Ovary (tissue), 9 donors: ENCODE results near the gene CYP4V2. TPM values are rescaled to one million over a fixed set of nuclear protein-coding genes. Genes with fewer than 3 reads are reported as not detected.

Experiments
- DNase-seq, 5 donors: peaks; one replicate each; pipeline ENCODE4 v3.0.0-alpha.2; 2019 to 2020
- H3K27ac ChIP-seq, 2 donors: fragments of 200-600 bp; one replicate each; pipeline versions ENCODE4 v1.5.1 to v1.8.0; 2019 to 2022
- H3K27me3 ChIP-seq: fragments of 200-600 bp; one replicate; pipeline ENCODE4 v1.8.0; 2022
- H3K36me3 ChIP-seq: fragments of 200-600 bp; sonication (generic); one replicate; pipeline ENCODE4 v1.5.1; 2019
- H3K4me1 ChIP-seq: one replicate; pipeline ENCODE4 v1.8.1; 2013; ENCODE audit warnings: mild to moderate bottlenecking, moderate library complexity; ENCODE audit not compliant: insufficient read depth
- H3K4me3 ChIP-seq: fragments of 200-600 bp; sonication (generic); one replicate; pipeline ENCODE4 v1.5.1; 2017
- H3K9me3 ChIP-seq, 2 donors: fragments of 200-600 bp in 1 of 2; sonication (generic) in 1 of 2; one replicate each; pipeline versions ENCODE4 v1.5.1 to v1.8.1; 2013 to 2019; ENCODE audit warnings: mild to moderate bottlenecking in 1 of 2, moderate library complexity in 1 of 2
- EP300 ChIP-seq: sonication (generic); formaldehyde crosslinking; IDR thresholded peaks from one replicate; pipeline ENCODE4 v1.6.1; 2017; ENCODE audit warnings: antibody characterized with exemption
- POLR2A ChIP-seq: fragments of 450-650 bp; IDR thresholded peaks from one replicate; pipeline ENCODE4 v1.6.1; 2017; ENCODE audit warnings: antibody characterized with exemption, mild to moderate bottlenecking, moderate library complexity
- WGBS, 3 donors: extraction: QIAGEN DNeasy Blood & Tissue Kit in 1 of 3; methylation state at CpG; one replicate each; pipeline versions ENCODE4 v1.1.5 to v1.1.7; 2013 to 2017; 5-methylcytosine and 5-hydroxymethylcytosine counted together
- intact Hi-C, 4 donors: fragments of 100-400 bp; cut with DNase I; formaldehyde crosslinking; loops; one replicate each; pipeline versions ENCODE4 v1.11.0 to v1.15.1; 2022 to 2023
- polyA plus RNA-seq, 2 donors: library from polyadenylated mRNA; stranded (reverse); fragments of 200-250 nt in 1 of 2; fragments of 350-450 nt in 1 of 2; fragmentation: Illumina TruSeq in 1 of 2; extraction: RNeasy Lipid Tissue Mini Kit (QIAGEN cat#74804) in 1 of 2; gene quantifications; one replicate each; pipeline ENCODE4 v1.2.3, GENCODE V29; 2013 to 2014
- total RNA-seq, 7 donors: library from RNA; depleted of rRNA in 2 of 7; stranded (reverse); fragments of >200 nt in 2 of 7; fragmentation: NEBNext Ultra II Directional in 3 of 7; extraction: Animal tissue kit (Norgen Biotek cat#: 25700) in 3 of 7; gene quantifications; one replicate each; pipeline versions ENCODE4 v1.1.0 to v1.2.4, GENCODE V29; 2016 to 2023
- TF ChIP-seq, protein P1 (sequence below), 3 donors: fragments of 450-650 bp in 2 of 3; fragments of 200-600 bp in 1 of 3; IDR thresholded peaks; one replicate each; pipeline versions ENCODE4 v1.5.1 to v1.8.0; 2016 to 2022; ENCODE audit warnings: antibody characterized with exemption in 3 of 3, mild to moderate bottlenecking in 1 of 3
- donor health status: DM: no; HTN: no; CAD: no; lungs with moderate emphysema.
- donor health status: DM: no; HTN: no; CAD: no.
- donor health status: Bipolar disorder and iron deficiency.
- donor health status: DM: yes; HTN: yes; CAD: no.
- donor health status: DM: no; HTN: no; CAD: no.
- donor health status: DM: yes; HTN: yes; CAD: no.

The CYP4V2 gene
- total and polyA plus RNA-seq, 9 donors = 8.5 to 35.3 (median 17.9) TPM

DNA sequence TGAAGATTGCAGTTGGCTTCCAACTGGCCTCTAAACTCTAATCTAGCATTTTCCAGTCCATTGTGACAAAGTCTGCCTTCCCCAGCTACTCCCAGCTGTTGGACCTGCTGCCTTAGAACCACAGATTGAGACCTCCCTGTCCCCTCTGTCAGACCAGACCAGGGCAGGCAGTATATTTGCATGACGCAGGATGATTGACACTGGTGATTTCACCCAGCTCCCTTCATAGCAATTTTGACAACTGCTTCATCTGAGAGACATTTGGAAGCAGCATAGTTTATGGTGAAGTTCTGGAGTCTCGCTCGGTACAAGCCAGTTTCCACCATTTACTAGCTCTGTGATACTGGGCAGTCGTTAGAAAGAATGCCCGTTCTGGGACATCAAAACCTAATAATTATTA is 2.5 kb downstream of the CYP4V2 start:
- no peak overlapping the region for H3K4me3 ChIP-seq
- intact Hi-C loops = loop anchor here in 2 of 4 donors (5.0 to 10.0 kb wide), 2 partner anchors 42 to 49 kb away; no protein-coding TSS in a partner anchor
- H3K9me3 ChIP-seq = no peaks in the 10 kb centered on the region
- H3K27ac ChIP-seq = no peak overlapping the region
- no peak for DNase-seq
- peaks cover 6% of the 10 kb centered on the region for H3K4me1 ChIP-seq
- TF ChIP-seq EP300 (no peak), POLR2A (no peak)
- TF ChIP-seq, protein P1, sequence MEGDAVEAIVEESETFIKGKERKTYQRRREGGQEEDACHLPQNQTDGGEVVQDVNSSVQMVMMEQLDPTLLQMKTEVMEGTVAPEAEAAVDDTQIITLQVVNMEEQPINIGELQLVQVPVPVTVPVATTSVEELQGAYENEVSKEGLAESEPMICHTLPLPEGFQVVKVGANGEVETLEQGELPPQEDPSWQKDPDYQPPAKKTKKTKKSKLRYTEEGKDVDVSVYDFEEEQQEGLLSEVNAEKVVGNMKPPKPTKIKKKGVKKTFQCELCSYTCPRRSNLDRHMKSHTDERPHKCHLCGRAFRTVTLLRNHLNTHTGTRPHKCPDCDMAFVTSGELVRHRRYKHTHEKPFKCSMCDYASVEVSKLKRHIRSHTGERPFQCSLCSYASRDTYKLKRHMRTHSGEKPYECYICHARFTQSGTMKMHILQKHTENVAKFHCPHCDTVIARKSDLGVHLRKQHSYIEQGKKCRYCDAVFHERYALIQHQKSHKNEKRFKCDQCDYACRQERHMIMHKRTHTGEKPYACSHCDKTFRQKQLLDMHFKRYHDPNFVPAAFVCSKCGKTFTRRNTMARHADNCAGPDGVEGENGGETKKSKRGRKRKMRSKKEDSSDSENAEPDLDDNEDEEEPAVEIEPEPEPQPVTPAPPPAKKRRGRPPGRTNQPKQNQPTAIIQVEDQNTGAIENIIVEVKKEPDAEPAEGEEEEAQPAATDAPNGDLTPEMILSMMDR (IDR thresholded peaks at IDR 0.05) = no peak
- WGBS, 3 donors = 95 to 97% (median 97%) methylated on average over 5 of the region's 5 CpGs
- no peaks in the 10 kb centered on the region for H3K36me3 ChIP-seq
- no peaks in the 10 kb centered on the region for H3K27me3 ChIP-seq

DNA sequence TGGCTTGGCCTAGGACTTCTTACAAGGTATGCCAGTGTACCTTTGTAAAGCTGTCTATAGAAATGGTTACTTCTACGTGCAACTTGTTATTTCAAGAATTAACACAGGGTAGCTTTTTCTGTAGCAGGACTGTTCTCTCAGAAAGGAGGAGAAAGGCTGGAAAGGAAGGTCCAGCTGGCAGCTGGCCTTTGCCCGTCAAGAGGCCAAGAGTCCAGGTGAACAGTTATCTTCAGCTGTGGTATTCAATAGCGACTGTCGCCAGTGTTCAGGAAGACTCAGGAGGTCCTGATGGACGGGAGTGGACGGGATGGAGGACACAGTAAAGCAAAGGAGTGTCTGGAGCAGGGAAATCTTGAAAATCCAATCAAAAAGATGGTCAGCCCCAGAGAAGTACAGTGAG is 4.7 kb downstream of the CYP4V2 start:
- no peaks in the 10 kb centered on the region for H3K36me3 ChIP-seq
- no peak overlapping the region for H3K27ac ChIP-seq
- intact Hi-C loops = loop anchor here in 1 of 4 donors (10.0 kb wide), 1 partner anchor 51 kb away; no protein-coding TSS in a partner anchor
- H3K27me3 ChIP-seq = no peaks in the 10 kb centered on the region
- no peak for DNase-seq
- WGBS, 3 donors = 95 to 96% (median 96%) methylated on average over 6 of the region's 6 CpGs
- H3K4me3 ChIP-seq = no peak overlapping the region
- H3K4me1 ChIP-seq = peaks cover 2% of the 10 kb centered on the region
- TF ChIP-seq POLR2A (no peak), EP300 (no peak)
- TF ChIP-seq, protein P1 (IDR thresholded peaks at IDR 0.05) = no peak
- H3K9me3 ChIP-seq = no peaks in the 10 kb centered on the region

DNA sequence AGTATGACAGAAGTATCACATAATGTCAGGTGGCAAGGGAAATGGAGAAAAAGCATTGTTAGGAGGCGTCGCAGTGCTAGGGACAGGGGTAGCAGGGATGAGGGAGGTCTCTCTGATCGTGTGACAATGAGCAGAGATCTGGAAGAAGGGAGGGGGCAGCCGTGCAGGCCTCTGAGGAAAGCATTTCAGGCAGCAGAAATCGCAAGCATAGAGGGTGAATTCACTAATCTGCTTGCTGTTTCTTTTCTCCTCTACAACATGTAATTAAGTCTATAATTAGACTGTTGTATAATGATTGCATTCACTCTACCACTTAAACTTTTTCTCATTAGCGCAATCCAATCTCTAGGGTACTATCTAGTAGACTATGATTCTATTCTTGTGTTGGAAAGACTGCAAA is 9.1 kb downstream of the CYP4V2 start:
- no peak overlapping the region for H3K27ac ChIP-seq
- TF ChIP-seq, protein P1 (IDR thresholded peaks at IDR 0.05) = no peak
- TF ChIP-seq EP300 (no peak), POLR2A (no peak)
- H3K4me3 ChIP-seq = no peak overlapping the region
- H3K9me3 ChIP-seq = no peaks in the 10 kb centered on the region
- DNase-seq = no peak
- intact Hi-C loops = no loop called here
- no peaks in the 10 kb centered on the region for H3K27me3 ChIP-seq
- peaks cover 5% of the 10 kb centered on the region for H3K4me1 ChIP-seq
- H3K36me3 ChIP-seq = no peaks in the 10 kb centered on the region
- 71 to 74% (median 72%) methylated on average over 6 of the region's 6 CpGs for WGBS, 3 donors

DNA sequence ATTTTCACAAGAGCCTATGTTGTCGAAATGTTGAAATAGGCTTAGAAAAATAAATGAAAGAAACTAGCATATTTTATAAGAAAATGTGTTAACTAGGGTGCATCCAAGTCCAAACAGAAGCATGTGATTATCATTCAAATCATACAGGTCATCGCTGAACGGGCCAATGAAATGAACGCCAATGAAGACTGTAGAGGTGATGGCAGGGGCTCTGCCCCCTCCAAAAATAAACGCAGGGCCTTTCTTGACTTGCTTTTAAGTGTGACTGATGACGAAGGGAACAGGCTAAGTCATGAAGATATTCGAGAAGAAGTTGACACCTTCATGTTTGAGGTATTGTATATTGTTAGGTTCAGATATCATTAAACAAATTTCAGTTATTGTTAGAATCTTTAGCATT is 9.6 kb downstream of the CYP4V2 start:
- no peak for DNase-seq
- peaks cover 5% of the 10 kb centered on the region for H3K4me1 ChIP-seq
- intact Hi-C loops = no loop called here
- H3K9me3 ChIP-seq = no peaks in the 10 kb centered on the region
- no peaks in the 10 kb centered on the region for H3K27me3 ChIP-seq
- no peak overlapping the region for H3K27ac ChIP-seq
- no peaks in the 10 kb centered on the region for H3K36me3 ChIP-seq
- 80 to 88% (median 82%) methylated on average over 7 of the region's 7 CpGs for WGBS, 3 donors
- H3K4me3 ChIP-seq = no peak overlapping the region
- TF ChIP-seq, protein P1 (IDR thresholded peaks at IDR 0.05) = no peak
- TF ChIP-seq EP300 (no peak), POLR2A (no peak)
